ENCODE data around the gene PSAT1.

- TF ChIP-seq, protein P1, sequence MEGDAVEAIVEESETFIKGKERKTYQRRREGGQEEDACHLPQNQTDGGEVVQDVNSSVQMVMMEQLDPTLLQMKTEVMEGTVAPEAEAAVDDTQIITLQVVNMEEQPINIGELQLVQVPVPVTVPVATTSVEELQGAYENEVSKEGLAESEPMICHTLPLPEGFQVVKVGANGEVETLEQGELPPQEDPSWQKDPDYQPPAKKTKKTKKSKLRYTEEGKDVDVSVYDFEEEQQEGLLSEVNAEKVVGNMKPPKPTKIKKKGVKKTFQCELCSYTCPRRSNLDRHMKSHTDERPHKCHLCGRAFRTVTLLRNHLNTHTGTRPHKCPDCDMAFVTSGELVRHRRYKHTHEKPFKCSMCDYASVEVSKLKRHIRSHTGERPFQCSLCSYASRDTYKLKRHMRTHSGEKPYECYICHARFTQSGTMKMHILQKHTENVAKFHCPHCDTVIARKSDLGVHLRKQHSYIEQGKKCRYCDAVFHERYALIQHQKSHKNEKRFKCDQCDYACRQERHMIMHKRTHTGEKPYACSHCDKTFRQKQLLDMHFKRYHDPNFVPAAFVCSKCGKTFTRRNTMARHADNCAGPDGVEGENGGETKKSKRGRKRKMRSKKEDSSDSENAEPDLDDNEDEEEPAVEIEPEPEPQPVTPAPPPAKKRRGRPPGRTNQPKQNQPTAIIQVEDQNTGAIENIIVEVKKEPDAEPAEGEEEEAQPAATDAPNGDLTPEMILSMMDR (IDR thresholded peaks at IDR 0.05), result no peak
- TF ChIP-seq POLR2A (IDR thresholded peaks at IDR 0.05), result no peak
Measured at GRCh38 chr9:78351816-78352215, 54.9 kb downstream of the PSAT1 start.
